ENCODE data around the gene RBM20. TPM values are rescaled to one million over a fixed set of nuclear protein-coding genes. Genes with fewer than 3 reads are reported as not detected.
A peak's percentile ranks its signal among the peaks of the same experiment; 100 is the strongest.

The RBM20 gene
- total and polyA plus RNA-seq, 2 of the 4 experiments (the other 2 are of a cell fraction): under 0.01 to 0.15 TPM

- 92% methylated on average over 2 of the region's 3 CpGs; no CpG with 5 or more reads in 1 of the 2 experiments for WGBS, 2 experiments (ENCODE audit: extremely low coverage in 2 of 2, insufficient read length in 1 of 2)
- intact Hi-C loops (cut with micrococcal nuclease): no loop called here
- BruUV-seq (replicated peaks): no TSS peak
- Histone ChIP-seq H3K9me3 (ENCODE audit: control insufficient read depth, insufficient read depth, low read length) (no peaks in the 10 kb centered on the region), H4K20me1 (ENCODE audit: insufficient read depth, low read length) (no peaks in the 10 kb centered on the region), H3K27ac (ENCODE audit: insufficient read depth, low read length) (no peak overlapping the region), H3K9me1 (ENCODE audit: insufficient read depth, low read length) (no peaks in the 10 kb centered on the region), H3K4ac (ENCODE audit: low read depth, low read length) (no peak overlapping the region), H4K5ac (ENCODE audit: low read depth, low read length) (no peak overlapping the region), H2BK15ac (ENCODE audit: low read depth, low read length) (no peak overlapping the region), H3K4me1 (ENCODE audit: control insufficient read depth, insufficient read depth, low read length) (peaks cover 4% of the 10 kb centered on the region), H3K14ac (replicated peaks; ENCODE audit: low read depth, low read length) (no peak overlapping the region), H3K4me2 (ENCODE audit: low read depth, low read length) (no peak overlapping the region), H3K18ac (ENCODE audit: low read depth, low read length) (no peak overlapping the region), H3K36me3 (ENCODE audit: control insufficient read depth, insufficient read depth, low read length) (no peaks in the 10 kb centered on the region), H4K91ac (ENCODE audit: insufficient read depth, low read depth, low read length) (no peak overlapping the region), H2BK5ac (ENCODE audit: low read depth, low read length, poor library complexity, severe bottlenecking) (no peak overlapping the region), H2AK9ac (replicated peaks; ENCODE audit: low read depth, low read length, poor library complexity) (peak overlapping the region; percentile 60), H2AK5ac (ENCODE audit: low read depth, low read length) (no peak overlapping the region), H3K4me3 (ENCODE audit: insufficient read depth, low read depth, low read length) (no peak overlapping the region), H2AFZ (replicated peaks; ENCODE audit: low read length, poor library complexity) (no peak overlapping the region), H3K27me3 (ENCODE audit: control insufficient read depth, insufficient read depth, low read length) (no peaks in the 10 kb centered on the region), H2BK20ac (ENCODE audit: low read depth, low read length) (no peak overlapping the region), H3K79me1 (ENCODE audit: low read depth in 1 of 2, low read length in 2 of 2) (no peaks in the 10 kb centered on the region), H3K56ac (ENCODE audit: extremely low read depth, insufficient read depth, low read length) (no peak overlapping the region), H2BK120ac (ENCODE audit: low read depth, low read length) (no peak overlapping the region; the same call in 1 of the 2 replicates), H4K8ac (ENCODE audit: low read depth in 2 of 2, low read length in 2 of 2) (no peak overlapping the region), H3K9ac (ENCODE audit: low read depth, low read length) (no peak overlapping the region), H3K23ac (ENCODE audit: low read depth, low read length) (no peak overlapping the region)
- ChIA-PET POLR2A (ENCODE audit: unreplicated experiment) (no interaction called here), CTCF (interaction anchor here (1.4 kb wide), 1 partner anchor 29 kb away, joined by 4 read pairs; no protein-coding TSS in a partner anchor)
- ATAC-seq (ENCODE audit: low read depth) (no peak), DNase-seq (no peak)
- in situ Hi-C loops (cut with MboI; ENCODE audit: low sequenced_read_pairs): no loop called here
- dilution Hi-C loops (cut with HindIII; ENCODE audit: low sequenced_read_pairs, unreplicated experiment): no loop called here
- TF ChIP-seq RFX5 (IDR thresholded peaks at IDR 0.05; ENCODE audit: low read depth, low read length): no peak
- no peak for TF ChIP-seq MAFK (IDR thresholded peaks at IDR 0.05; ENCODE audit: low read depth, low read length)
- no peak for TF ChIP-seq RCOR1 (IDR thresholded peaks at IDR 0.05; ENCODE audit: insufficient replicate concordance, low read length)
Observed at GRCh38 chr10:110701617-110701971, 57.5 kb downstream of the RBM20 start.
